ENCODE measurements around the gene SFXN3. TPM values are rescaled to one million over a fixed set of nuclear protein-coding genes. Genes with fewer than 3 reads are reported as not detected.

SFXN3 gene
- total RNA-seq, 6 experiments from 2014 or later = 44.1 to 57.4 (median 50.5) TPM

DNA sequence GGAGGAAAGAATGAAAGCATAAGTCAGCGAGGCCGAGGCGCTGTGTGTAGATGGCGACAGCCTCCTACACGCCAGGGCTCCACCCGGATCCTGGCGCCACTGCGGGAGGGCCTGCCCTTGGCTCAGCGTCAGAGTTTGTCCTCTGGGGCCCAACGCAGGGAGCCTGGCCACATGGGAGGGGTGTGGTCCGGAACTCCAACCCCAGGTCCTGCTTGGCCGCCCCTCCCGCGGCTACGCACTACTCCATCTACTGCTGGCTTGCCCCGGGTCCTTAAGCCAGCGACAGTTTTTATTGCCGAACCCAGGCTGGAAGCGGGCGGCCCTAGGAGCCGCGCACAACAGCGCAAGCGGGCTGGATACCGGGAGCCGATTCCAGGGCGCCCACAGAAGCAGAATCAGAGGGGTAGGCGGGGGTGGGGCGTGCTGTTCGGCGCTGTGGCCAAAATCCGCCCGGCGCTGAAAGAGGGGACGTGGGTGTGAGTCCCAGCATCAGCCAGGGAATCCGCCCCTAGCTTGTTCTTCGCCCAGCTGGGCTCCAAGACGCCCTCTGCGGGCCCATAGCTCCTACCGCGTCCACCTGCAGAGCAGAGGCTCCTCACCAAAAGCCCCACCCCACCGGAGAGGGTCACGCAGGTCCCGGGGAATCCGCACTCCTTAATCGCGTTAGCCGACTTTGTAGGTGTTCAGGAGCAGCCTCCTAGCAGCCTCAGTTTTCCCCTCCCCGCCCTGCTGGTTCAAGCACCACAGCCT lies 35.3 kb downstream of the SFXN3 start:
- peaks cover 47% of the 10 kb centered on the region for H3K4me1 Mint-ChIP-seq (ENCODE audit: low read depth)
- TF ChIP-seq, protein P1, sequence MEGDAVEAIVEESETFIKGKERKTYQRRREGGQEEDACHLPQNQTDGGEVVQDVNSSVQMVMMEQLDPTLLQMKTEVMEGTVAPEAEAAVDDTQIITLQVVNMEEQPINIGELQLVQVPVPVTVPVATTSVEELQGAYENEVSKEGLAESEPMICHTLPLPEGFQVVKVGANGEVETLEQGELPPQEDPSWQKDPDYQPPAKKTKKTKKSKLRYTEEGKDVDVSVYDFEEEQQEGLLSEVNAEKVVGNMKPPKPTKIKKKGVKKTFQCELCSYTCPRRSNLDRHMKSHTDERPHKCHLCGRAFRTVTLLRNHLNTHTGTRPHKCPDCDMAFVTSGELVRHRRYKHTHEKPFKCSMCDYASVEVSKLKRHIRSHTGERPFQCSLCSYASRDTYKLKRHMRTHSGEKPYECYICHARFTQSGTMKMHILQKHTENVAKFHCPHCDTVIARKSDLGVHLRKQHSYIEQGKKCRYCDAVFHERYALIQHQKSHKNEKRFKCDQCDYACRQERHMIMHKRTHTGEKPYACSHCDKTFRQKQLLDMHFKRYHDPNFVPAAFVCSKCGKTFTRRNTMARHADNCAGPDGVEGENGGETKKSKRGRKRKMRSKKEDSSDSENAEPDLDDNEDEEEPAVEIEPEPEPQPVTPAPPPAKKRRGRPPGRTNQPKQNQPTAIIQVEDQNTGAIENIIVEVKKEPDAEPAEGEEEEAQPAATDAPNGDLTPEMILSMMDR (IDR thresholded peaks at IDR 0.05) = peak; percentile 70
- peaks cover 3% of the 10 kb centered on the region for H3K27me3 Mint-ChIP-seq (ENCODE audit: insufficient read depth)
- H3K9me3 Mint-ChIP-seq = no peaks in the 10 kb centered on the region
- DNase-seq = peak; percentile 67
- peak overlapping the region; percentile 88 for H3K4me3 Mint-ChIP-seq
- no peaks in the 10 kb centered on the region for H3K36me3 Mint-ChIP-seq (ENCODE audit: low read depth)
- H3K27ac Mint-ChIP-seq = peak overlapping the region; percentile 86

DNA sequence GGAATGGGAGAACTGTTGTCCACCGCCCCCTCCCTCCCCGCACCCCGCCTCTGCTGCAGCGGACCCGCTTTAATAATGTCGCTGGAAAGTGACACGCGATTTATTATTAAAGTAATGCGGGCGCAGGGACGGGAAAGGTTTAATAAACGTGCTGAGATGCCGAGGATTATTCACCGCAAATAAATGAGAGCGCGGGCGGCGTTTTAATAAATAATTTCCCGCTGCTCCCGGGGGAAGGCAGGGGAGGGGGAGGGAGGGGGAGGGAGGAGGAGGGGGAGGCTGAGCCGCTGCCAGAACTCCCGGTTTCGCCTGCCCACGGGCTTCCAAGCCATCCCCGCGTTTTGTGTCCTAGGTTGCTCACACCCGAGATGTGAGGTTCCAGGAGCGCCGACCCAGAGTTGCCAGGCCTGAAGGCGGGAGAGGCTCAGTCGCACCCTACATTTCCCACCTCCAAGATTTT lies 35.9 kb downstream of the SFXN3 start:
- Mint-ChIP-seq H3K27ac (peak overlapping the region; percentile 61), H3K9me3 (no peaks in the 10 kb centered on the region), H3K4me3 (peak overlapping the region; percentile 88), H3K4me1 (ENCODE audit: low read depth) (peaks cover 48% of the 10 kb centered on the region), H3K27me3 (ENCODE audit: insufficient read depth) (peaks cover 8% of the 10 kb centered on the region), H3K36me3 (ENCODE audit: low read depth) (no peaks in the 10 kb centered on the region)
- TF ChIP-seq, protein P1 (IDR thresholded peaks at IDR 0.05) = no peak
- DNase-seq = no peak

DNA sequence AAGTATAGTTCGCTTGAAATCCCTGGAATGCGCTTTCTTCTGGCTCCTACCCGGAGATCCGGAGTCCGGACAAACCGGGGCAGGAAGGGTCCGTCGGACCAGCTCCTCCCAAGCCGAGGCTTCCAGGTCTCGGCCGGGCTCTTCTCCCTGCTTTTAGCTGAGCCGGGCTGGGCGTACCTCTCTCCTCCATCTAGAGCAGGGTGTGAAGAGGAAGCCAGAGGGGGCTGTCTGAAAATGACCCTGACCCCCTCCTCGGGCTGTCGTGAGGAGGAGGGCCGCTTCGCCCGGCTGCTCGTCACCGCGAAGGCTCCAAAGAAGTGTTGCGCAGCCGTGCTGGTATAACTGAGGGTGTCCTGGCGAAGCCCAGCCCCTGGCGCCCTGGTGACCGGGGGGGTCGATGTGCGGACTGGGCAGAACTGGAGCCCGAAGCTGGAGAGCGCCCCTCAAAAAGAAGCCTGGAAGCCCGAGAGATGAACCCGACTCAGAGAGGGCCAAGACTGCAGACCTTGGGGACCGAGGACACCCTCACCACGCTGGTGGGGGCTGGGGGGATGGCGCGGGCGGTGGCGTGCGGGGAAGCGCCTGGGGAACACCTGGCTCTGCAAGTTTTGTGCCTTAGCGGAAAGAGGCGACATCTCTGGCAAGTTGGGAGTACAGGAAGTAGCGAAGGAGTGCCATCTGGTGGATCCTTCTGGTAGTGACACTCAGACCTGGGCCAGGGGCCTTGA lies 36.5 kb downstream of the SFXN3 start:
- H3K9me3 Mint-ChIP-seq = no peaks in the 10 kb centered on the region
- H3K4me3 Mint-ChIP-seq = peak overlapping the region; percentile 88
- peaks cover 49% of the 10 kb centered on the region for H3K4me1 Mint-ChIP-seq (ENCODE audit: low read depth)
- peak; percentile 77 for DNase-seq
- H3K27ac Mint-ChIP-seq = peak overlapping the region; percentile 61
- no peaks in the 10 kb centered on the region for H3K36me3 Mint-ChIP-seq (ENCODE audit: low read depth)
- TF ChIP-seq, protein P1 (IDR thresholded peaks at IDR 0.05) = peak; percentile 94
- peaks cover 14% of the 10 kb centered on the region for H3K27me3 Mint-ChIP-seq (ENCODE audit: insufficient read depth)

DNA sequence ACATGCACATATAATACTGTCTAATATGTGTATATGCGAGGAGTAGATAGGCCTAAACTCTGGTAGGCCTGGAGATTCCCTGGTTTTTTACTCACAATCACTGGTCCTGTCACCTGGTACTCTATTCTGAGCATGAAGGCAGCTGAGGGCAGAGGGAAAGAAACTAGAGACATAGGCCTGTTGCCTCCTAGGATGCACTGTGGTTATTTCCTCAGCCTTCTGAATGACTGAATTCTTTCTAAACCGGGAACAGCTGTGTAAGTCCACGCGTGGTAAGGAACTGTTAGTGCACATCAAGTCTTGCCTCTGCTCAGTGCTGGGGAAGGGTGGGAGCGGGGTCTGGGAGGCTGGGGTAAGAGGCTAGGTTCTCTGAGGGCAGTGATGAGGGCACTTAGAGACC lies 38.4 kb downstream of the SFXN3 start:
- H3K9me3 Mint-ChIP-seq = no peaks in the 10 kb centered on the region
- no peak overlapping the region for H3K4me3 Mint-ChIP-seq
- no peak for DNase-seq
- TF ChIP-seq, protein P1 (IDR thresholded peaks at IDR 0.05) = no peak
- peaks cover 29% of the 10 kb centered on the region for H3K27me3 Mint-ChIP-seq (ENCODE audit: insufficient read depth)
- H3K27ac Mint-ChIP-seq = no peak overlapping the region
- H3K36me3 Mint-ChIP-seq (ENCODE audit: low read depth) = no peaks in the 10 kb centered on the region
- peaks cover 34% of the 10 kb centered on the region for H3K4me1 Mint-ChIP-seq (ENCODE audit: low read depth)

DNA sequence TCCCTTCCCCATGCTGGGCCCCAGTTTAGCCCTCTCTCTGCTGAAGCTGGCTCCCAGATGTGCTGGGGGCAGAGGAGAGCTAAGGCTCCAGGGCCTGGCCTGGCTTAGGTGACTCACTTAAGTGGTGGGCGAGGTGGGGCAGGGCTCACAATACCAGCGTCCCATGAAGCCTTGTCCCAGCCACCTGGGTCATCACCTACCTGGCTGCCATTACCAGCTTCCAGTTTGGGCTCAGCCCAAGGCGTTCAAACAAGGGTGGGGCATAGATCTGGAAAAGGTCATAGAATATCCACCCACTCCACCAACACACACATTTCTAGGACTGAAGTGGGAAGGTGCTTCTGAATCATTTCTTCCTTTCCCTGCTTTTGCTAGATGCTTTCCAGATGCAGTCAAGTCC lies 39.1 kb downstream of the SFXN3 start:
- Mint-ChIP-seq H3K36me3 (ENCODE audit: low read depth) (no peaks in the 10 kb centered on the region), H3K27ac (no peak overlapping the region), H3K27me3 (ENCODE audit: insufficient read depth) (peaks cover 31% of the 10 kb centered on the region), H3K4me1 (ENCODE audit: low read depth) (peaks cover 27% of the 10 kb centered on the region), H3K9me3 (no peaks in the 10 kb centered on the region), H3K4me3 (no peak overlapping the region)
- no peak for DNase-seq
- TF ChIP-seq, protein P1 (IDR thresholded peaks at IDR 0.05) = no peak

Measured in HFFc6 (cell line).